C4-2B (cell line): ENCODE measurements around the gene TMEM184A.

ENCODE experiments used
- ZFX ChIP-seq: fragments of 450-650 bp; IDR thresholded peaks from 2 replicates; pipeline ENCODE4 v1.6.1; 2017
- TF ChIP-seq, protein P1 (sequence below): fragments of 450-650 bp; conservative IDR thresholded peaks from 2 replicates; pipeline ENCODE4 v1.5.1; 2017; ENCODE audit warnings: mild to moderate bottlenecking

DNA sequence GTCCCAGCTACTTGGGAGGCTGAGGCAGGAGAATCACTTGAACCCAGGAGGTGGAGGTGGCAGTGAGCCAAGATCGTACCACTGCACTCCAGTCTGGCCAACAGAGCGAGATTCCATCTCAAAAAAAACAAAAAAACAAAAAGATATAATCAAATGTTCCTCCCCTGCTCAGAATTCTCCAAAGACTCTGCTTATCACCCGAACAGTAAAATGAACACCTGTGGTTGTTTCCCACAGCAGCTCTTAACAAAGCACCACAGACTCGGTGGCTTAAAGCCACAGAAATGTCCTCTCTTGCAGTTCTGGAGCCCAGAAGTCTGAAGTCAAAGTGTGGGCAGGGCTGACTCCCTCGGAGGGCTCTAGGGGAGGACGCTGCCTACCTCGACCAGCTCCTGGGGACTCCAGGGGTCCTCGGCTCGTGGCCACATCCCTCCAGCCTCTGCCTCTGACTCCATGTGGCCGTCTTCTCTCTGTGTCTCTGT, 47.7 kb downstream of the TMEM184A start:
- TF ChIP-seq, protein P1, sequence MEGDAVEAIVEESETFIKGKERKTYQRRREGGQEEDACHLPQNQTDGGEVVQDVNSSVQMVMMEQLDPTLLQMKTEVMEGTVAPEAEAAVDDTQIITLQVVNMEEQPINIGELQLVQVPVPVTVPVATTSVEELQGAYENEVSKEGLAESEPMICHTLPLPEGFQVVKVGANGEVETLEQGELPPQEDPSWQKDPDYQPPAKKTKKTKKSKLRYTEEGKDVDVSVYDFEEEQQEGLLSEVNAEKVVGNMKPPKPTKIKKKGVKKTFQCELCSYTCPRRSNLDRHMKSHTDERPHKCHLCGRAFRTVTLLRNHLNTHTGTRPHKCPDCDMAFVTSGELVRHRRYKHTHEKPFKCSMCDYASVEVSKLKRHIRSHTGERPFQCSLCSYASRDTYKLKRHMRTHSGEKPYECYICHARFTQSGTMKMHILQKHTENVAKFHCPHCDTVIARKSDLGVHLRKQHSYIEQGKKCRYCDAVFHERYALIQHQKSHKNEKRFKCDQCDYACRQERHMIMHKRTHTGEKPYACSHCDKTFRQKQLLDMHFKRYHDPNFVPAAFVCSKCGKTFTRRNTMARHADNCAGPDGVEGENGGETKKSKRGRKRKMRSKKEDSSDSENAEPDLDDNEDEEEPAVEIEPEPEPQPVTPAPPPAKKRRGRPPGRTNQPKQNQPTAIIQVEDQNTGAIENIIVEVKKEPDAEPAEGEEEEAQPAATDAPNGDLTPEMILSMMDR = no peak
- no peak for TF ChIP-seq ZFX
